ENCODE data around the gene IQCF5. TPM values are rescaled to one million over a fixed set of nuclear protein-coding genes. Genes with fewer than 3 reads are reported as not detected.

Gene IQCF5
- total and polyA plus RNA-seq, 10 donors, result not detected

GRCh38 chr3:51845129-51845528 is 30.3 kb downstream of the IQCF5 start:
- H3K27ac ChIP-seq, result no peak overlapping the region
- H3K9me3 ChIP-seq, result peaks cover 0 to 31% (median 16%) of the 10 kb centered on the region in 8 donors
- DNase-seq, result no peak
- intact Hi-C loops (cut with DNase I; ENCODE audit: low total_unique reads), result no loop called here
- H3K36me3 ChIP-seq, result no peaks in the 10 kb centered on the region
- H3K27me3 ChIP-seq (replicated peaks in 1 of 7), result peaks cover 0 to 28% (median 0%) of the 10 kb centered on the region in 7 donors
- no peaks in the 10 kb centered on the region for H3K4me1 ChIP-seq
- TF ChIP-seq POLR2A (IDR thresholded peaks at IDR 0.05), result no peak
- no peak for TF ChIP-seq POLR2AphosphoS5 (IDR thresholded peaks at IDR 0.05)
- no peak for TF ChIP-seq CTCF (IDR thresholded peaks at IDR 0.05 in 8 of 11, conservative IDR thresholded peaks at IDR 0.05 in 3 of 11)
- 74 to 87% (median 85%) methylated on average over 7 of the region's 7 CpGs for WGBS, 5 donors
- H3K4me3 ChIP-seq, result no peak overlapping the region

- Histone ChIP-seq H3K27me3 (replicated peaks in 1 of 7) (peaks cover 0 to 23% (median 4%) of the 10 kb centered on the region in 7 donors), H3K9me3 (peaks cover 0 to 7% (median 0%) of the 10 kb centered on the region in 8 donors), H3K27ac (no peak overlapping the region), H3K4me1 (no peaks in the 10 kb centered on the region), H3K4me3 (no peak overlapping the region), H3K36me3 (no peaks in the 10 kb centered on the region)
- WGBS, 5 donors, result 84 to 92% (median 84%) methylated on average over 5 of the region's 5 CpGs
- no peak for TF ChIP-seq POLR2A (IDR thresholded peaks at IDR 0.05)
- TF ChIP-seq POLR2AphosphoS5 (IDR thresholded peaks at IDR 0.05), result no peak
- TF ChIP-seq CTCF (IDR thresholded peaks at IDR 0.05 in 8 of 11, conservative IDR thresholded peaks at IDR 0.05 in 3 of 11), result no peak
- intact Hi-C loops (cut with DNase I; ENCODE audit: low total_unique reads), result no loop called here
- DNase-seq, result no peak
These were observed 38.8 kb downstream of the IQCF5 start for GRCh38 chr3:51836606-51837005.

GRCh38 chr3:51830836-51831385 is 44.5 kb downstream of the IQCF5 start:
- H3K4me3 ChIP-seq, result no peak overlapping the region
- no peak for DNase-seq
- WGBS, 5 donors, result 46 to 60% (median 49%) methylated on average over 4 of the region's 4 CpGs
- H3K27me3 ChIP-seq (replicated peaks in 1 of 7), result peaks cover 0 to 10% (median 0%) of the 10 kb centered on the region in 7 donors
- peaks cover 0 to 34% (median 23%) of the 10 kb centered on the region in 8 donors for H3K9me3 ChIP-seq
- no peak overlapping the region for H3K27ac ChIP-seq
- H3K36me3 ChIP-seq, result no peaks in the 10 kb centered on the region
- H3K4me1 ChIP-seq, result no peaks in the 10 kb centered on the region
- intact Hi-C loops (cut with DNase I; ENCODE audit: low total_unique reads), result no loop called here
- TF ChIP-seq POLR2A (IDR thresholded peaks at IDR 0.05) (no peak), CTCF (IDR thresholded peaks at IDR 0.05 in 8 of 11, conservative IDR thresholded peaks at IDR 0.05 in 3 of 11) (no peak), POLR2AphosphoS5 (IDR thresholded peaks at IDR 0.05) (no peak)

GRCh38 chr3:51830345-51830744 is 45.1 kb downstream of the IQCF5 start:
- 92 to 96% (median 93%) methylated on average over 11 to 13 of the region's 13 CpGs for WGBS, 5 donors
- H3K4me3 ChIP-seq, result no peak overlapping the region
- no peak for TF ChIP-seq POLR2AphosphoS5 (IDR thresholded peaks at IDR 0.05)
- TF ChIP-seq CTCF (IDR thresholded peaks at IDR 0.05 in 8 of 11, conservative IDR thresholded peaks at IDR 0.05 in 3 of 11), result no peak
- TF ChIP-seq POLR2A (IDR thresholded peaks at IDR 0.05), result no peak
- intact Hi-C loops (cut with DNase I; ENCODE audit: low total_unique reads), result no loop called here
- H3K27me3 ChIP-seq (replicated peaks in 1 of 7), result peaks cover 0 to 10% (median 0%) of the 10 kb centered on the region in 7 donors
- H3K27ac ChIP-seq, result no peak overlapping the region
- H3K36me3 ChIP-seq, result no peaks in the 10 kb centered on the region
- no peak for DNase-seq
- no peaks in the 10 kb centered on the region for H3K4me1 ChIP-seq
- H3K9me3 ChIP-seq, result peaks cover 0 to 34% (median 23%) of the 10 kb centered on the region in 8 donors

All from spleen (tissue), 11 donors.